ENCODE results near the gene ZNF445. TPM values are rescaled to one million over a fixed set of nuclear protein-coding genes. Genes with fewer than 3 reads are reported as not detected.

Gene ZNF445
- total RNA-seq, 4 donors from 2014 or later: 5.7 to 19.8 (median 7.8) TPM

GRCh38 chr3:44424758-44425157 is 52.7 kb downstream of the ZNF445 start:
- H3K9me3 ChIP-seq: no peaks in the 10 kb centered on the region
- no peak for DNase-seq (ENCODE audit: low spot score in 2 of 2)
- H3K27ac ChIP-seq: no peak overlapping the region
- H3K27me3 ChIP-seq: peaks cover 7% of the 10 kb centered on the region
- no peaks in the 10 kb centered on the region for H3K4me1 ChIP-seq
- WGBS: 78% methylated on average over 3 of the region's 3 CpGs
- no peak overlapping the region for H3K4me3 ChIP-seq
- H3K36me3 ChIP-seq: no peaks in the 10 kb centered on the region
- TF ChIP-seq POLR2A (IDR thresholded peaks at IDR 0.05) (no peak), EP300 (IDR thresholded peaks at IDR 0.05) (no peak), POLR2AphosphoS5 (IDR thresholded peaks at IDR 0.05) (no peak)
- TF ChIP-seq, protein P1, sequence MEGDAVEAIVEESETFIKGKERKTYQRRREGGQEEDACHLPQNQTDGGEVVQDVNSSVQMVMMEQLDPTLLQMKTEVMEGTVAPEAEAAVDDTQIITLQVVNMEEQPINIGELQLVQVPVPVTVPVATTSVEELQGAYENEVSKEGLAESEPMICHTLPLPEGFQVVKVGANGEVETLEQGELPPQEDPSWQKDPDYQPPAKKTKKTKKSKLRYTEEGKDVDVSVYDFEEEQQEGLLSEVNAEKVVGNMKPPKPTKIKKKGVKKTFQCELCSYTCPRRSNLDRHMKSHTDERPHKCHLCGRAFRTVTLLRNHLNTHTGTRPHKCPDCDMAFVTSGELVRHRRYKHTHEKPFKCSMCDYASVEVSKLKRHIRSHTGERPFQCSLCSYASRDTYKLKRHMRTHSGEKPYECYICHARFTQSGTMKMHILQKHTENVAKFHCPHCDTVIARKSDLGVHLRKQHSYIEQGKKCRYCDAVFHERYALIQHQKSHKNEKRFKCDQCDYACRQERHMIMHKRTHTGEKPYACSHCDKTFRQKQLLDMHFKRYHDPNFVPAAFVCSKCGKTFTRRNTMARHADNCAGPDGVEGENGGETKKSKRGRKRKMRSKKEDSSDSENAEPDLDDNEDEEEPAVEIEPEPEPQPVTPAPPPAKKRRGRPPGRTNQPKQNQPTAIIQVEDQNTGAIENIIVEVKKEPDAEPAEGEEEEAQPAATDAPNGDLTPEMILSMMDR (IDR thresholded peaks at IDR 0.05): no peak

- TF ChIP-seq, protein P1 (IDR thresholded peaks at IDR 0.05): no peak
- TF ChIP-seq POLR2A (IDR thresholded peaks at IDR 0.05) (no peak), EP300 (IDR thresholded peaks at IDR 0.05) (no peak), POLR2AphosphoS5 (IDR thresholded peaks at IDR 0.05) (no peak)
- no peak overlapping the region for H3K4me3 ChIP-seq
- 87% methylated on average over 6 of the region's 6 CpGs for WGBS
- no peaks in the 10 kb centered on the region for H3K36me3 ChIP-seq
- H3K4me1 ChIP-seq: no peaks in the 10 kb centered on the region
- peak in 1 of 2 donors; percentile 38 for DNase-seq (ENCODE audit: low spot score in 2 of 2)
- peaks cover 7% of the 10 kb centered on the region for H3K27me3 ChIP-seq
- no peak overlapping the region for H3K27ac ChIP-seq
- H3K9me3 ChIP-seq: no peaks in the 10 kb centered on the region
These were observed 56.2 kb downstream of the ZNF445 start for GRCh38 chr3:44421280-44421679.

GRCh38 chr3:44420676-44421075 is 56.8 kb downstream of the ZNF445 start:
- Histone ChIP-seq H3K4me1 (no peaks in the 10 kb centered on the region), H3K36me3 (no peaks in the 10 kb centered on the region), H3K9me3 (no peaks in the 10 kb centered on the region), H3K4me3 (no peak overlapping the region), H3K27ac (no peak overlapping the region), H3K27me3 (peaks cover 7% of the 10 kb centered on the region)
- TF ChIP-seq, protein P1 (IDR thresholded peaks at IDR 0.05): no peak
- no peak for TF ChIP-seq EP300 (IDR thresholded peaks at IDR 0.05)
- TF ChIP-seq POLR2AphosphoS5 (IDR thresholded peaks at IDR 0.05): no peak
- no peak for TF ChIP-seq POLR2A (IDR thresholded peaks at IDR 0.05)
- DNase-seq (ENCODE audit: low spot score in 2 of 2): no peak
- 50% methylated on average over 1 of the region's 1 CpG for WGBS

GRCh38 chr3:44419923-44420650 is 57.4 kb downstream of the ZNF445 start:
- Histone ChIP-seq H3K27ac (no peak overlapping the region), H3K9me3 (no peaks in the 10 kb centered on the region), H3K4me3 (no peak overlapping the region), H3K27me3 (peaks cover 7% of the 10 kb centered on the region), H3K36me3 (no peaks in the 10 kb centered on the region), H3K4me1 (no peaks in the 10 kb centered on the region)
- WGBS: 91% methylated on average over 9 of the region's 14 CpGs
- DNase-seq (ENCODE audit: low spot score in 2 of 2): peak in 1 of 2 donors; percentile 58
- TF ChIP-seq EP300 (IDR thresholded peaks at IDR 0.05) (no peak), POLR2A (IDR thresholded peaks at IDR 0.05) (no peak)

GRCh38 chr3:44419116-44419922 is 58.2 kb downstream of the ZNF445 start:
- Histone ChIP-seq H3K4me3 (no peak overlapping the region), H3K27me3 (peaks cover 7% of the 10 kb centered on the region), H3K9me3 (no peaks in the 10 kb centered on the region), H3K36me3 (no peaks in the 10 kb centered on the region), H3K27ac (no peak overlapping the region), H3K4me1 (no peaks in the 10 kb centered on the region)
- 67% methylated on average over 7 of the region's 11 CpGs for WGBS
- DNase-seq (ENCODE audit: low spot score in 2 of 2): peak in 1 of 2 donors; percentile 47
- no peak for TF ChIP-seq POLR2AphosphoS5 (IDR thresholded peaks at IDR 0.05)
- TF ChIP-seq, protein P1 (IDR thresholded peaks at IDR 0.05): no peak
- no peak for TF ChIP-seq POLR2A (IDR thresholded peaks at IDR 0.05)
- no peak for TF ChIP-seq EP300 (IDR thresholded peaks at IDR 0.05)
